Smooth muscle cell of the coronary artery (primary cell): ENCODE measurements around the gene MIB1. TPM values are rescaled to one million over a fixed set of nuclear protein-coding genes. Genes with fewer than 3 reads are reported as not detected.

ENCODE experiments used
- total RNA-seq: library from RNA; depleted of rRNA; stranded (reverse); fragments of >200 nt; gene quantifications from 2 replicates; pipeline ENCODE4 v1.2.3, GENCODE V29; 2014; ENCODE audit warnings: low replicate concordance

The MIB1 gene
- total RNA-seq, result 57.5 and 85.2 TPM in 2 replicates

GRCh38 chr18:21740538-21741311, at the start of gene MIB1:
MIB1 (plus strand) TSS chr18:21740792; CDS start chr18:21741584, 792 bp downstream.

GRCh38 chr18:21704603-21705364, 35.8 kb upstream of the MIB1 start, which contains the start of gene ABHD3:
ABHD3 (minus strand) TSS chr18:21704774; CDS start chr18:21704665, 109 bp downstream.

Other genes starting within 250 kb of the MIB1 start
- gene ESCO1, start 140.1 kb upstream of the MIB1 start, total RNA-seq, result 4.3 and 11.7 TPM in 2 replicates
- gene SNRPD1, start 128.5 kb upstream of the MIB1 start, total RNA-seq, result 26.2 and 34.2 TPM in 2 replicates
- 4.7 and 7.8 TPM in 2 replicates for gene ABHD3, start 36.0 kb upstream of the MIB1 start, total RNA-seq